Psoas muscle (tissue), 8 donors: Measurements from ENCODE around the gene LBX2. TPM values are rescaled to one million over a fixed set of nuclear protein-coding genes. Genes with fewer than 3 reads are reported as not detected.
A peak's percentile ranks its signal among the peaks of the same experiment; 100 is the strongest.

Experiments
- ATAC-seq, 4 donors: fragments of 200-7000 bp; cut with Tn5 transposase; one replicate each; pipeline ENCODE4 v1.9.1; 2020; ENCODE audit warnings: moderate library complexity in 3 of 4, mild to moderate bottlenecking in 2 of 4
- DNase-seq, 2 donors: peaks; one replicate each; pipeline ENCODE4 v3.0.0-alpha.2; 2020
- H3K27ac ChIP-seq: fragments of 200-600 bp; one replicate; pipeline ENCODE4 v1.8.0; 2022
- H3K27me3 ChIP-seq, 3 donors: fragments of 200-600 bp in 1 of 3; one replicate each; pipeline versions ENCODE4 v1.6.1 to v1.8.0; 2013 to 2022; ENCODE audit warnings: low read length in 2 of 3, mild to moderate bottlenecking in 2 of 3, moderate library complexity in 1 of 3; ENCODE audit not compliant: insufficient read depth in 3 of 3
- H3K36me3 ChIP-seq, 2 donors: fragments of 200-600 bp in 1 of 2; one replicate each; pipeline versions ENCODE4 v1.6.1 to v1.8.0; 2013 to 2022; ENCODE audit warnings: low read depth in 1 of 2, mild to moderate bottlenecking in 1 of 2, moderate library complexity in 1 of 2; ENCODE audit not compliant: insufficient read depth in 1 of 2
- H3K4me1 ChIP-seq: fragments of 200-600 bp; one replicate; pipeline ENCODE4 v1.8.0; 2022
- H3K4me3 ChIP-seq: fragments of 200-600 bp; one replicate; pipeline ENCODE4 v1.8.0; 2022; ENCODE audit warnings: mild to moderate bottlenecking
- H3K9me3 ChIP-seq: fragments of 200-600 bp; one replicate; pipeline ENCODE4 v1.8.0; 2022
- WGBS, 3 donors: extraction: QIAGEN DNeasy Blood & Tissue Kit; methylation state at CpG; one replicate each; pipeline versions ENCODE4 v1.1.6 to v1.1.7; 2013; 5-methylcytosine and 5-hydroxymethylcytosine counted together
- intact Hi-C, 2 donors: fragments of 100-400 bp; cut with DNase I; formaldehyde crosslinking; loops; one replicate each; pipeline versions ENCODE4 v1.11.0 to v1.14.2; 2022
- polyA plus RNA-seq, 3 donors: library from polyadenylated mRNA; stranded (reverse); fragments of 200-250 nt; gene quantifications; one replicate each; pipeline ENCODE4 v1.2.3, GENCODE V29; 2013
- total RNA-seq, 4 donors: library from RNA; stranded (reverse); fragmentation: NEBNext Ultra II Directional in 2 of 4; extraction: Animal tissue kit (Norgen Biotek cat#: 25700) in 2 of 4; gene quantifications; one replicate each; pipeline versions ENCODE4 v1.2.1 to v1.2.4, GENCODE V29; 2021 to 2023
- TF ChIP-seq, protein P1 (sequence below): fragments of 200-600 bp; IDR thresholded peaks from one replicate; pipeline ENCODE4 v1.8.0; 2022; ENCODE audit warnings: antibody characterized with exemption
- donor health status: healthy with polysubstance abuse.
- donor health status: DM: no; HTN: no; CAD: no; lungs with moderate emphysema.
- donor health status: Bipolar disorder and iron deficiency.
- donor health status: healthy.
- donor health status: DM: yes; HTN: yes; CAD: no.
- donor health status: DM: no; HTN: no; CAD: no.
- donor health status: DM: no; HTN: no; CAD: no.
- donor health status: DM: yes; HTN: yes; CAD: no.

Gene LBX2
- total and polyA plus RNA-seq, 7 donors: 0.14 to 0.68 (median 0.26) TPM; not detected in 2

DNA sequence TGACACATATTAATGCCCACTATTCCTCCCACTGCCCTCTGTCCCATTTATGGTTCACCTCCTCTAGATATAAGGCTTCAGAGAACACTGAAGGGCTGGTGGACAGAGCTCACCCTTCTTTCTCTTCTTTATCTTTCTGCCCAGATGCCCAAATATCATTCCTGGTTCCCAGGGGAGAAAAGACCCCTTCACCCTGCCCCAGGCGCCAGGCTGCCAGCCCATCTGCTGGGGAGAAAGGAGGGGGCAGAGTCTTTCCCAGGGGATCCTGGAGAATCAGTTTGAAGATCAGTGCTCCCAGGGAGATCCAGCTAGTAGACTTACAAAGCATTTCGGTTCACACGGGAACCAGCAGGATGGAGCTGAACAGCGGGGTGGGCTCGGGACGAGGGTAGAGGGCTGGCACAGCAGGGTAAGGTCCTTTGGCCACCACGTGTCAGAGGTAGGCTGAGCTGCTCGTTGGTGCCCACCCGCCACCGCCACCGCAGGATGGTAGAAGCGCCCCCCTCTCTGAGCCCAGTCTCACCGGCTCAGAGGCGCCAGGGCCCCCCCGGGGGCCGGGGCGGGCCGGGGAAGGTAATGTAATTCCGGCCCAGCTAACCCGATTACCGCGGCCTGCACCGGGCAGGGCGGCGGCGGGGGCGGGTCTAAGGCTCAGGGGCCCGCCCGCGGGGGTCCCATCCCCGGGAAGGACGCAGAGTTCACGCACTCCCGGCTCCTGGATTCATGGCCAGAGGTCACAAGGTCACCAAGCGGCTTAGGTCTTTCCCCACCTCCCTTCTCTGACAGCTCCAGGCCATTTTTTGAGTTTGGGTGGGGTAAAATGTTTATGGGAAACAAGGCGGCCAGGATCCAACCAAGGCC, 13.6 kb upstream of the LBX2 start:
- TF ChIP-seq, protein P1, sequence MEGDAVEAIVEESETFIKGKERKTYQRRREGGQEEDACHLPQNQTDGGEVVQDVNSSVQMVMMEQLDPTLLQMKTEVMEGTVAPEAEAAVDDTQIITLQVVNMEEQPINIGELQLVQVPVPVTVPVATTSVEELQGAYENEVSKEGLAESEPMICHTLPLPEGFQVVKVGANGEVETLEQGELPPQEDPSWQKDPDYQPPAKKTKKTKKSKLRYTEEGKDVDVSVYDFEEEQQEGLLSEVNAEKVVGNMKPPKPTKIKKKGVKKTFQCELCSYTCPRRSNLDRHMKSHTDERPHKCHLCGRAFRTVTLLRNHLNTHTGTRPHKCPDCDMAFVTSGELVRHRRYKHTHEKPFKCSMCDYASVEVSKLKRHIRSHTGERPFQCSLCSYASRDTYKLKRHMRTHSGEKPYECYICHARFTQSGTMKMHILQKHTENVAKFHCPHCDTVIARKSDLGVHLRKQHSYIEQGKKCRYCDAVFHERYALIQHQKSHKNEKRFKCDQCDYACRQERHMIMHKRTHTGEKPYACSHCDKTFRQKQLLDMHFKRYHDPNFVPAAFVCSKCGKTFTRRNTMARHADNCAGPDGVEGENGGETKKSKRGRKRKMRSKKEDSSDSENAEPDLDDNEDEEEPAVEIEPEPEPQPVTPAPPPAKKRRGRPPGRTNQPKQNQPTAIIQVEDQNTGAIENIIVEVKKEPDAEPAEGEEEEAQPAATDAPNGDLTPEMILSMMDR: no peak
- Histone ChIP-seq H3K4me3 (no peak overlapping the region), H3K27ac (no peak overlapping the region), H3K9me3 (no peaks in the 10 kb centered on the region), H3K4me1 (peaks cover 21% of the 10 kb centered on the region), H3K36me3 (no peaks in the 10 kb centered on the region), H3K27me3 (peaks cover 0 to 90% (median 43%) of the 10 kb centered on the region in 3 donors)
- intact Hi-C loops: no loop called here
- DNase-seq (no peak), ATAC-seq (no peak)
- 7 to 13% (median 11%) methylated on average over 21 to 36 of the region's 36 CpGs for WGBS, 3 donors

GRCh38 chr2:74511104-74511989, 11.9 kb upstream of the LBX2 start:
- intact Hi-C loops: no loop called here
- ATAC-seq: no peak

GRCh38 chr2:74510272-74510671, 10.9 kb upstream of the LBX2 start:
- H3K27me3 ChIP-seq: peaks cover 0 to 70% (median 29%) of the 10 kb centered on the region in 3 donors
- no peak for ATAC-seq

More at GRCh38 chr2:74511104-74511989, 11.9 kb upstream of the LBX2 start:
- peaks cover 0 to 78% (median 37%) of the 10 kb centered on the region in 3 donors for H3K27me3 ChIP-seq
- WGBS, 3 donors: 28 to 34% (median 29%) methylated on average over 11 of the region's 11 CpGs
- H3K4me1 ChIP-seq: peaks cover 22% of the 10 kb centered on the region
- no peak overlapping the region for H3K4me3 ChIP-seq
- H3K36me3 ChIP-seq: peaks cover 0 to 3% of the 10 kb centered on the region in 2 donors
- H3K27ac ChIP-seq: no peak overlapping the region
- H3K9me3 ChIP-seq: no peaks in the 10 kb centered on the region
- TF ChIP-seq, protein P1: no peak
- no peak for DNase-seq

GRCh38 chr2:74507926-74508520, 8.6 kb upstream of the LBX2 start:
- DNase-seq: no peak
- peak overlapping the region; percentile 96 for H3K4me3 ChIP-seq
- intact Hi-C loops: loop anchor here (2.0 kb wide), 1 partner anchor 21 kb away; the partner anchor contains the start of genes AUP1 (in 2 of the 2) and HTRA2 (in 2 of the 2)
- H3K27ac ChIP-seq: peak overlapping the region; percentile 100
- H3K27me3 ChIP-seq: peaks cover 0 to 68% (median 10%) of the 10 kb centered on the region in 3 donors
- H3K4me1 ChIP-seq: peaks cover 13% of the 10 kb centered on the region
- TF ChIP-seq, protein P1: no peak
- H3K36me3 ChIP-seq: peaks cover 0 to 22% of the 10 kb centered on the region in 2 donors
- peak in 1 of 4 donors; percentile 14 for ATAC-seq
- WGBS, 3 donors: 16 to 20% (median 18%) methylated on average over 38 of the region's 38 CpGs
- H3K9me3 ChIP-seq: no peaks in the 10 kb centered on the region

More at GRCh38 chr2:74510272-74510671, 10.9 kb upstream of the LBX2 start:
- no peaks in the 10 kb centered on the region for H3K9me3 ChIP-seq
- no peak overlapping the region for H3K4me3 ChIP-seq
- no peak overlapping the region for H3K27ac ChIP-seq
- no peak for DNase-seq
- TF ChIP-seq, protein P1: no peak
- 79 to 82% (median 80%) methylated on average over 4 of the region's 4 CpGs for WGBS, 3 donors
- H3K4me1 ChIP-seq: peaks cover 18% of the 10 kb centered on the region
- intact Hi-C loops: no loop called here
- peaks cover 0 to 13% of the 10 kb centered on the region in 2 donors for H3K36me3 ChIP-seq
